A549 treated with GW870086 at 1 μM for 4 hours (cell line): Measurements from ENCODE around the gene TMEM267. TPM values are rescaled to one million over a fixed set of nuclear protein-coding genes. Genes with fewer than 3 reads are reported as not detected.

Experiments
- total RNA-seq: library from RNA; stranded (reverse); fragments of 200-300 nt; extraction: Qiagen RNA extraction; gene quantifications from 5 replicates; pipeline ENCODE4 v1.2.3, GENCODE V29; 2022; ENCODE audit warnings: low read depth

TMEM267 gene
- total RNA-seq: 14.2 to 22.8 TPM (median 22.5 TPM) in 5 replicates

GRCh38 chr5:43483298-43484105 lies at the start of gene TMEM267:
Gene TMEM267 (minus strand): TSS chr5:43483865. CDS start chr5:43453969, 29,896 bp downstream.

GRCh38 chr5:43514816-43515677 lies 31.4 kb upstream of the TMEM267 start, which contains the start of gene C5orf34:
Gene C5orf34 (minus strand): TSS chr5:43515148. CDS start chr5:43509339, 5,809 bp downstream.

DNA sequence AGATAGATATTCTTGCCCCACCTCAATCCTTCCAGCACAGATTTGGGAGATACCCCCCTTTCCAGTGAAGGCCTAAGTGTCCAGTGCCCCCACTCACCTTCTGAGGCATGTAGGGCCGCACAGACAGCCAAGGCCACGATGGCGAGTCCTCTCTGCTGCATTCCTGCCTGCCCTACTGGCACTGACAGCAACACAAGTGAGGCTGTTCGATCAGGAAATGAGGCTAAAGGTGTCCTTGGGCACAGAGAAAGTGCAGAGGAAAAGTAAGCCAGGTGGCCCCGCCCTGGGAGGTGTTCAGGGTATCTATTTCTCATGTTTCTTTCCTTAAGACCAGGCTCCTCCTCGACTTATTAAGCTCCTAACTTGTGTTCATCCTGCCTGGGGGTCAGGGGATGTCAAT lies 71.5 kb downstream of the TMEM267 start, which contains the start of gene CCL28:
Gene CCL28, minus strand, starts transcription at position 236 of the 400 bp plus-strand sequence. Its CDS starts 75 bp downstream, at position 161.

Other genes starting within 250 kb of the TMEM267 start
- 56.3 to 63.7 TPM (median 61.4 TPM) in 5 replicates for gene HMGCS1, start 170.5 kb downstream of the TMEM267 start, total RNA-seq
- gene CCL28, start 71.5 kb downstream of the TMEM267 start, total RNA-seq: 0.07 to 0.23 TPM (median 0.13 TPM) in 5 replicates
- gene C5orf34, start 31.3 kb upstream of the TMEM267 start, total RNA-seq: 4.0 to 4.9 TPM (median 4.5 TPM) in 5 replicates
- 93.7 to 124 TPM (median 118 TPM) in 5 replicates for gene PAIP1, start 73.2 kb upstream of the TMEM267 start, total RNA-seq
- gene NNT, start 119.3 kb upstream of the TMEM267 start, total RNA-seq: 11.3 to 11.7 TPM (median 11.6 TPM) in 5 replicates